HG03460 (cell line): Measurements from ENCODE around the gene ANO10.
"Not testable (repeated sequence)": the region's sequence is repeated elsewhere in the genome, so short reads cannot be mapped to it uniquely, and the experiment has no call there.

Experiments
- ATAC-seq: cut with Tn5 transposase; IDR thresholded peaks from one replicate; pipeline ENCODE4 v1.9.1; 2021; ENCODE audit not compliant: unreplicated experiment

Gene ANO10

DNA sequence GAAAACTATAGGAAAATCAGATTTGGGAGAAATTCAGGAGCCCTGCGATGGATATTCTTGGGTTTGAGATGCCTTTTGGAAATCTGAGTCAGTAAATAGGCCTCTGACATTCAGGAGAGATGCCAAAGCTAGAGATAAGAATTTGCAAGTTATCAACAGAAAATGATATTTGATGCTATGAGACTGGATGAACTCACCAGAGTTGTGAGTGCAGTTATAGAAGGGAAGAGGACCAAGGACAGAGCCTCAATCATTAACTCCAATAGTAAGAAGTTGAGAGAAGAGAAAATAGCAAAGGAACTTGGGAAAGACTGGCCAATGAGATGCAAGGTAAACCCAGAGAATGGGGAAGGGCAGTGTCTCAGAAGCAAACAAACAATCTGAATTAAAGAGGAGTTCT, 7.9 kb upstream of the ANO10 start:
- ATAC-seq: no peak

DNA sequence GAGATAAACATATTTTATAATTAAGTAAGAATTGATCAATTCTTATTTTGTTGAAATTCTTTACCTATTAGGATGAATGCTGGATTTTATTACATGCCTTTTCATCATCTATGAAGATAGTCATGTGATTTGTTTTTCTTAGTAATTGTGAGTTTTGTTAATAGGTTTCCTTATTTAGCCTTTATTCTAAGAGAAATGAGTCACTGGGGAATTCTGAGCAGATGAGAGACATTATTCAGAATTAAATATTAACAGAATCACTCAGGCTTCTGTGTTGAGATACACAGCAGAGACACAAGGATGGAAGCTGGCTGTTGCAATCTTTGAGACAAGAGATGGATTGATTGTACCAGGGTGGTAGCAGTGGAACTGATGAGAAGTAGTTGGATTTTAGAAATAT, 7.4 kb upstream of the ANO10 start:
- ATAC-seq: no peak

DNA sequence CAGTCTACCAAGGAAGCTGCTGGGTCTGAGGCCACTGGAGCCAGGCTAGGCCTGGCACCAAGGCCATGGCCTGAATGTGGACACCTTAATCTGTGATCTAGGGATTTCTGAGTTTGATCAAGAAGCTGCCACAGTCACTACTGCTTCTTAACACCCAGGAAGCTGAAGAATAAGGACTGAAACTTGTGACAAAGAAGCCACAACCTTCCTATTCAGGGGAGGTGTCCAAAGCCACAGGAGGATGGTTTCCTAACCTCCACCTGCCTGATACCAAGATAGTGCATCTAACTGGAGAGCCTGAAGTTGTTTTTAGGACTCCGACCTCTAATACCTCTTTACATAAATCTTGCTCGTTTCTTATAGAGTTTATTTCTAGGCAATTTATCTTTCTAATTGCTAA, 5.5 kb upstream of the ANO10 start:
- peak; percentile 56 for ATAC-seq

GRCh38 chr3:43624619-43625305, 3.0 kb upstream of the ANO10 start:
- no peak for ATAC-seq

GRCh38 chr3:43620831-43621655, 768 bp downstream of the ANO10 start:
- peak; percentile 2 for ATAC-seq

DNA sequence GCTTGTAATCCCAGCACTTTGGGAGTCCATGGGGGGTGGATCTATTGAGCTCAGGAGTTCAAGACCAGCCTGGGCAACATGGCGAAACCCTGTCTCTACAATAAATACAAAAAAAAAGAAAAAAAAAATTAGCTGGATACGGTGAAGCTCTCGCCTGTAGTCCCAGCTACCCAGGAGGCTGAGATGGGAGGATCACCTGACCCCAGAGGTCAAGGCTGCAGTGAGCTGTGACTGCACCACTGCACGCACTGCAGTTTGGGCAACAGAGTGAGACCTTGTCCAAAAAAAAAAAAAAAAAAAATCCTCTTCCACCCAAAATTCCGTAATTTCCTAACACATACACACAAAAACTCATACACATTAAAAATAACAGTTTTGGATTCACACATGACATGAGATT, 2.2 kb downstream of the ANO10 start:
- ATAC-seq: no peak

GRCh38 chr3:43618142-43618541, 3.7 kb downstream of the ANO10 start:
- ATAC-seq: no peak

GRCh38 chr3:43616034-43616433, 5.8 kb downstream of the ANO10 start:
- no peak for ATAC-seq

- ATAC-seq: no peak
Observed at GRCh38 chr3:43615133-43615532, 6.7 kb downstream of the ANO10 start.

DNA sequence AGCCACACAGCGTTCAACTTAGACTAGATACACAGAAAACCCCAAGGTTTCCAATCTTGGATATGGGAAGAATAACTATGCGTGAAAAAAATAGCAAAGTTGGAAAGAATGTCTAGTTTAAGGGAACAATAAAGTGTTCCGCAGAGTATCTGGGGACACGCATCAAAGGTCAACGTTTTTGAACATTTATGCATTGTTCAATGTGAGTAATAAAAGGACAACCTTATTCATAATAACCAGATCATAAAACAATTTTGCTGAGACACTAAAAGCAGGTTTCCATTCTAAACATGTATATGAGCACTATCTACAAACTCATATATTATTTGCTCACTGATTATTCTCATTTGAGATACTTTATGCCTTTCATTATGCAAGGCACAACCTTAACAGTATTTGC, 7.8 kb downstream of the ANO10 start:
- no peak for ATAC-seq

DNA sequence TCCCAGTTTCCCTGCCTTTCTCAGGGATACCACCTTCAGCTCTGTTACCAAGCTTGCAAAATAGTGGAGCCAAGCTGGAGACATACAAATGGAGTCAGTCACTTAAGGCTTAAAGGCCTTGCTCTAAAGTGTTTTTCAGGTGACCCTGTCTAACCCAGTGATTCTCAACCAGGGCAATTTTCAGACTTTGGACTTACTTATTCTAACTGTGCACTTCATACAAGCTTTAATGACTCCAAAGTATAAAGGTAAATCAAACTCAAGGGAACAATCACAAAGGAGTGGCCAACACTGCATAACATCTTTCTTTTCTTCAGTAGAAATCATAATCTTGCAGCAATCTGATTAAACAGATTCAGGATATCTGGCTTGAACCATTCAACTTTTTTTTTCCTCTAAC, 9.4 kb downstream of the ANO10 start:
- no peak for ATAC-seq

DNA sequence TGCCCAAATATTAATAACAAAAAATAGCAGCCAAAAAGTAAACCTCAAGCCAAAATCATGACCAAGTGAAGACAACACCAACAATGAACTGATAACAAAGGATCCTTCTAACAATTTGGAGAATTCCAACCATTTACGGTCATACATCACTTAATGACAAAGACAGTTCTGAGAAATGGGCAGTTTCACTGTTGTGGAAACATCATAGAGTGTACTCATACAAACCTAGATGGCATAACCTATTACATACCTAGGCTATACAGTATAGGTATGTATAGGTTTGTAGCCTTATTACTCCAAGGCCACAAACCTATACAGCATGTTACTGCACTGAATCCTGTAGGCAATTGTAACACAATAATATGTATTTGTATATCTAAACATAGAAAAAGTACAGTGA, 12.4 kb downstream of the ANO10 start:
- no peak for ATAC-seq

GRCh38 chr3:43608751-43609150, 13.1 kb downstream of the ANO10 start:
- ATAC-seq: no peak

DNA sequence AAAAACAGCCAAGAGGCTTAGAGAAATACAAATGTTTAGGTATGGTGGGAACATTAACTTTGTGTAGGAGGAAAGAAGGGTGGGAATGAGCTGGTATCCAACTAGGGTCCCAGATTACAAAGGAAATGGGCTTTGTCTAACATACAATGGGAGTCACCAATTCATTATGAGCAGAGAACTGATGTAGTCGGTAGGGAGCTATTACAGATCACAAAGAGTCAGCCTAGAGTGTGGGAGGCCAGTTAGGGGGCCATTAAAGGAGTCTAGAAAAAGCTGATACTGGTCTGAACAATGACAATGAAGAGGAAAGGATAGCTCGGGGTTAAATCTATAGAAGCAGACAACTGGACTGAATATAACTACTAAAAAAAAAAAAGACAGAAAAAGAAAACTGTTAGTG, 15.5 kb downstream of the ANO10 start:
- ATAC-seq: no peak

DNA sequence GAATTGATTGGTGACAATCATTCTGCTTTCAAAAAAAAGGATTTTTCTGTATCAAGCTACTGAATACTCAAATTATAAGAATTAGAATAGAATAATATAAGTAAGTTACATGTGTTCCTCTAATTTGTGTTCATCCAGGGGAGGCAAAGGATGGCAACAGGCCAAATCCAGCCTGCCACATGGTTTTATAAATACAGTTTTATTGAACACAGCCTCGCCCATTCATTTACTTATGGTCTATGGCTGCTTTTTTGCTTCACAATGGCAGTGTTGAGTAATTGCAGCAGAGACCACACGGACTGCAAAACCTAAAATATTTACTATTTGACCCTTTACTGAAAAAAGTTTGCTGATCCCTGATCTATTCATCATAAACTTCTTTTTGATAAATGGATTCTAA, 21.9 kb downstream of the ANO10 start:
- ATAC-seq: not testable (repeated sequence)

- no peak for ATAC-seq
Observed at GRCh38 chr3:43597961-43598360, 23.9 kb downstream of the ANO10 start.

DNA sequence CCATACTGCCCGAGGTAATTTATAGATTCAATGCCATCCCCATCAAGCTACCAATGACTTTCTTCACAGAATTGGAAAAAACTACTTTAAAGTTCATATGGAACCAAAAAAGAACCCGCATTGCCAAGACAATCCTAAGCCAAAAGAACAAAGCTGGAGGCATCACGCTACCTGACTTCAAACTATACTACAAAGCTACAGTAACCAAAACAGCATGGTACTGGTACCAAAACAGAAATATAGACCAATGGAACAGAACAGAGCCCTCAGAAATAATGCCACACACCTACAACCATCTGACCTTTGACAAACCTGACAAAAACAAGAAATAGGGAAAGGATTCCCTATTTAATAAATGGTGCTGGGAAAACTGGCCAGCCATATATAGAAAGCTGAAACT, 25.6 kb downstream of the ANO10 start:
- ATAC-seq: not testable (repeated sequence)

- not testable (repeated sequence) for ATAC-seq
Observed at GRCh38 chr3:43595280-43595679, 26.5 kb downstream of the ANO10 start.

DNA sequence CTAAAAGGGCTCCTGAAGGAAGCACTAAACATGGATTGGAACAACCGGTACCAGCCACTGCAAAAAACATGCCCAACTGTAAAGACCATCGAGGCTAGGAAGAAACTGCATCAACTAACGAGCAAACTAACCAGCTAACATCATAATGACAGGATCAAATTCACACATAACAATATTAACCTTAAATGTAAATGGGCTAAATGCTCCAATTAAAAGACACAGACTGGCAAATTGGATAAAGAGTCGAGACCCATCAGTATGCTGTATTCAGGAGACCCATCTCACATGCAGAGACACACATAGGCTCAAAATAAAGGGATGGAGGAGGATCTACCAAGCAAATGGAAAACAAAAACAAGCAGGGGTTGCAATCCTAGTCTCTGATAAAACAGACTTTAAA, 28.2 kb downstream of the ANO10 start:
- not testable (repeated sequence) for ATAC-seq

DNA sequence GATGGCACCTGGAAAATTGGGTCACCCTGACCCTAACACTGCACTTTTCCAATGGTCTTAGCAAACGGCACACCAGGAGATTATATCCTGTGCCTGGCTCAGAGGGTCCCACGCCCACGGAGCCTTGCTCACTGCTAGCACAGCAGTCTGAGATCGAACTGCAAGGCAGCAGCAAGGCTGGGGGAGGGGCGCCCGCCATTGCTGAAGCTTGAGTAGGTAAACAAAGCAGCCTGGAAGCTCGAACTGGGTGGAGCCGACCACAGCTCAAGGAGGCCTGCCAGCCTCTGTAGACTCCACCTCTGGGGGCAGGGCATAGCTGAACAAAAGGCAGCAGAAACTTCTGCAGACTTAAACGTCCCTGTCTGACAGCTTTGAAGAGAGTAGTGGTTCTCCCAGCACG, 29.9 kb downstream of the ANO10 start:
- not testable (repeated sequence) for ATAC-seq

DNA sequence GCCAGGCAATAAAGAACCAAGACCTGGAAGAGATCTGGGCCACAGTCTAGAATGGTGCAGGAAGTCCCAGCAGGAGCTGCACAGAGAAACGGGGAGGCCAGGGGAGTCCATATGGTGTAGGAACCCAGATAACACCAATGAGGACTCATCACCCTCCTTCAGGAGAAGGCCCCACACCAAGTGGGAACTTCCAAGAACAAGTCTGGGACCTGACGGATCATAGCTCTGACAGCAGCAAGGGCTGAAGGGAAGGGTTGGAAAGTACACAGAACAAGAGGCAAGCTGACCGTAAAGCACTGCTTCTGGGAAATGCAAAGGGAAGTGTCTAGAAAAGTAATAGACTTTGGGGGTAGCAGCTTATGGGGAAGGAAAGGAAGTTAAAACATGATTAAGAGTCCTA, 34.5 kb downstream of the ANO10 start:
- no peak for ATAC-seq

DNA sequence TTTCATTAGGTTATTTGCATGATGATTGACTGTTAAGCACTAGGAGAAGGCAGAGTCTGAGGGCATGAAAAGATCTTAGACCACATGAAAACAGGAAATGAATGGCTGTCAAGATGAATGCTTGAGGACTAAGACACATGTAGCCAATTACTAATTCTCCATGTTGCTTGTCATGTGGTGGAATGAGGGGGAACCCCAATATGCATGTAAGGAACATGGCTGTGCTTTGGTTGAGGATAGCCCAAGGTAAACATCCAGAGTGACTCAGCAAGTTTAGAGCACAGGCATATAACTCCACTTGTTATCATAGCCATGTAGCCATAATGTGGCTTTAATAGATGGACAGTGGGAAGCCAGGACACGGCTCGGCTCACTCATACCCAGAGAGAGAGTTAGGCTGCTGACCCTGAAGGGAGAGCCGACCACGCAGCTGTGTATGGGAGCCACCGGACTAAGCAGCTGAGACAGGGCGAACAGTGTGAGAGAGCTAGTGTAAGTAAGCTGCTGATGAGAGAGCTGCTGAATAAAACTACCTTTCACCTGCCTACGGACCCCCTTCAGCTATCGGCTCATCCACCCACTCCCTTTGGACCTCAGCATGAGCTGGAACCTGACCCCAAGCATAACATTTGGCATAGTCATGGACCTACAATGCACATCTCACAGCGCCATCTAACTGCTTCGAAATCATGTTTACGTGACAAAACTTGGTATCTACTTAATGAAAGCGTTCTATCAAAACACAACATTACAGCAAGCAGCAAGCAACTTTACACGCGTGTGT, 37.6 kb downstream of the ANO10 start:
- ATAC-seq: no peak
